GM20000 (cell line): ENCODE measurements around the gene TCTN2.

Source experiments
- DNase-seq: peaks from one replicate; pipeline ENCODE4 v3.0.0; 2012; ENCODE audit warnings: low spot score
- TF ChIP-seq, protein P1 (sequence below): IDR thresholded peaks from 2 replicates; pipeline ENCODE4 v1.5.1; 2012; ENCODE audit warnings: mild to moderate bottlenecking, control low read depth; ENCODE audit errors: extremely low read depth, missing control alignments

TCTN2 gene

DNA sequence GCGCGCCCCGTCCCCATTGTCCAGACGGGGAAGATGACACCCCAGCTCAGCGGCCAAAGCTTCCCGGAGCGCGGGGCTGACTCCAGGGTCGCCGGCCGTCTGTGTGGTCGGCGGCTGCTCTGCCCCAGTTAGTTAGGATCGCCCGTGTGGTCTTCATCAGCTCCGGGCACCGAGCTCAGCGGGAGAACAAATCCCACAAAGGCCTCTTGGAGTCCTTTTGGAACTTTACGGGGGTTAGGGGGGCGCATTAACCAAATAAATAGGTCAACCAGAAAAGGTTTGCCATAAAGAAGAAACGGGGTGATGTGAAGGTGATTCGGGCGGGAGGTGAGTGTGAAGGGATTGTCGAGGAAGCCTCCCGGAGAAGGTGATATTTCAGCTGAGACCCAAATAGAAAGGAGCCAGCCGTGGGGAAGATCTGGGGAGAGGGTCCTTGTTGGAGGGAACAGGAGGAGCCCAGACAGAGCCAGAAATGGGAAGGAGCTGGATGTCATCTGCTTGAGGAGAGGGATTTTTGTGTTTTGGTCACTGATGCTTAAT lies 41.9 kb downstream of the TCTN2 start:
- TF ChIP-seq, protein P1, sequence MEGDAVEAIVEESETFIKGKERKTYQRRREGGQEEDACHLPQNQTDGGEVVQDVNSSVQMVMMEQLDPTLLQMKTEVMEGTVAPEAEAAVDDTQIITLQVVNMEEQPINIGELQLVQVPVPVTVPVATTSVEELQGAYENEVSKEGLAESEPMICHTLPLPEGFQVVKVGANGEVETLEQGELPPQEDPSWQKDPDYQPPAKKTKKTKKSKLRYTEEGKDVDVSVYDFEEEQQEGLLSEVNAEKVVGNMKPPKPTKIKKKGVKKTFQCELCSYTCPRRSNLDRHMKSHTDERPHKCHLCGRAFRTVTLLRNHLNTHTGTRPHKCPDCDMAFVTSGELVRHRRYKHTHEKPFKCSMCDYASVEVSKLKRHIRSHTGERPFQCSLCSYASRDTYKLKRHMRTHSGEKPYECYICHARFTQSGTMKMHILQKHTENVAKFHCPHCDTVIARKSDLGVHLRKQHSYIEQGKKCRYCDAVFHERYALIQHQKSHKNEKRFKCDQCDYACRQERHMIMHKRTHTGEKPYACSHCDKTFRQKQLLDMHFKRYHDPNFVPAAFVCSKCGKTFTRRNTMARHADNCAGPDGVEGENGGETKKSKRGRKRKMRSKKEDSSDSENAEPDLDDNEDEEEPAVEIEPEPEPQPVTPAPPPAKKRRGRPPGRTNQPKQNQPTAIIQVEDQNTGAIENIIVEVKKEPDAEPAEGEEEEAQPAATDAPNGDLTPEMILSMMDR, result no peak
- DNase-seq, result no peak

DNA sequence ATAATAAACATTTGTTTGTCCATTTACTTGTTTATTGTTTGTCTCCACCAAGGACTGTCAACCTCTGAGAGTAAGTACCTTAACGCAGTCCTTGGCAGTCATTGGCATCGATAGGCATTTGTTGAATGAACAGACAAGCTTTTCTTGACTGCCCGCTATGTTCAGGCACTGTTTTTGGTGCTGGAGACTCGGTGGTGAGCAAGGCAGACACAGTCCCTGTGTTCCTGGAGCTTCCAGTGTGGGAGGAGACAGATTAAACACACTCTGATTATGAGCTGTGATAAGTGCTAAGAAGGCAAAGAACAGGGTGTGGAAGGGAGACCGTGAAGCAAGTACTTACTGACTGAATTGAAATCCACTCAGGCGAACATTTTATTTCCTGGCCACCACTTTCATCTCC lies 42.5 kb downstream of the TCTN2 start:
- TF ChIP-seq, protein P1, result no peak
- peak; percentile 28 for DNase-seq

DNA sequence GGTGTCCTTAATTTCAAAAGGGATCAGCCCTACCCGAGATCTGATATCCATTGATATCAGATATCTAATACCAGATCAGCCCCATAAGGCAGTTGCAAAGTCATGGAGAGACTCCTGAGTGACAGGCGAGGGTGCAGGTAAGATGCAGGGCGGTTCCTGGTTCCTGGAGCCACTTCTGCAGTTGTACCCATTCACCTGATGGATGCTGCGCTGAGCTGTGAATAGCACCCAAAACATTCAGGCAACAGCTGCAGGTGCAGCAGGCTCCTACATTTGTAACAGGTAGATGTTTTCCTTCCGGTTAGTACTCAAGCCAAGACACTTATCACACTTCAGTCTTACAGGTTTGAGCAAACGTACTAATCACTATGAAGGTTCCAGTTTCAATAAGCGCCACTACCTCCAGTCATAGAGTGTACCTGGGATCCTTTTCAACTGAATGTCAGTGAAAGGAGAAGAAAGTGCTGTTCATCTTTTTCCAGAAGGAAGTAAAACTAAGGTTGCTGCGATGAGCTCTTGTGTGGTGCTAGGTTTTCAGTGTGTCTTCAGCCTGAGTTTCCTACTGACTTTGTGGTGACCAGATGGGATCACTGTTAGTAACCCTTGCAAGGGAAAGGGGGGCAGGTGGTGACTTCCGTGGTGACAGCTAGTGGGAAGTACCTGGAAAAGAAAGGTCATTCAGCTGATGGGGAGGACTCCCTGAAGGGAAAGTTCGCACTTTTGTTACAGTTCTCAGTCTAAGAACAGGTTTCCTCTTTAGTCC lies 43.1 kb downstream of the TCTN2 start:
- TF ChIP-seq, protein P1, result no peak
- DNase-seq, result peak; percentile 58

DNA sequence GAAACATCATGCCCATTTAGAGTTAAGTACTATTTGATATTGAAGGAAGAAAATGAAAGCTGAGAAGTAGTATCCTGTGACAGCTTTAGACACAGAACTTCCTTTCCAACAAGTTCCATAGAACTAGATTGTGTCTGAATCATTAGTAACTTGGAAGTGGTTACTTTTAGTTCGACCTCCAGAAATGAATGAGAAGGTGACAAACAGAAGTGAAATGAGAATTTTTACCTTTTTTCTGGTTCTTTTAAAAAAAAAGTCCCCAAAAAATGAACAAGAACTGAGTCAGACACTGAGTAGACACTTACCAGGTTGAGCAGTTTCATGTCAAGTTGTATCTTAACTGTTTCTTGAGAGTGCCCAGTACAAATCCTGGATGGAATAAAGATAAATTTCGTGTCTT lies 44.3 kb downstream of the TCTN2 start:
- TF ChIP-seq, protein P1, result no peak
- peak; percentile 28 for DNase-seq

DNA sequence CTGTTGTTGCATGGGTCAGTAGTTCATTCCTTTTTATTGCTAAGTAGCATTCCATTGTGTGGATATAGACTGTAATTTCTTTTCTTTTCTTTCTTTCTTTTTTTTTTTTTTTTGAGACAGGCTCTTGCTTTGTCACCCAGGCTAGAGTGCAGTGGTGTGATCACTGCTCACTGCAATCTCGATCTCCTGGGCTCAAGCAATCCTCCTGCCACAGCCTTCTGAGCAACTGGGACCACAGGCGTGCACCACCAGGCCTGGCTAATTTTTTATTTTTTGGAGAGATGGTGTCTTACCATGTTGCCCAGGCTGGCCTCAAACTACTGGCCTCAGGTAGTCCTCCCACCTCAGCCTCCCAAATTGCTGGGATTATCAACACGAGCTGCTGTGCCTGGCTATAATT lies 46.4 kb downstream of the TCTN2 start:
- TF ChIP-seq, protein P1, result no peak
- no peak for DNase-seq

DNA sequence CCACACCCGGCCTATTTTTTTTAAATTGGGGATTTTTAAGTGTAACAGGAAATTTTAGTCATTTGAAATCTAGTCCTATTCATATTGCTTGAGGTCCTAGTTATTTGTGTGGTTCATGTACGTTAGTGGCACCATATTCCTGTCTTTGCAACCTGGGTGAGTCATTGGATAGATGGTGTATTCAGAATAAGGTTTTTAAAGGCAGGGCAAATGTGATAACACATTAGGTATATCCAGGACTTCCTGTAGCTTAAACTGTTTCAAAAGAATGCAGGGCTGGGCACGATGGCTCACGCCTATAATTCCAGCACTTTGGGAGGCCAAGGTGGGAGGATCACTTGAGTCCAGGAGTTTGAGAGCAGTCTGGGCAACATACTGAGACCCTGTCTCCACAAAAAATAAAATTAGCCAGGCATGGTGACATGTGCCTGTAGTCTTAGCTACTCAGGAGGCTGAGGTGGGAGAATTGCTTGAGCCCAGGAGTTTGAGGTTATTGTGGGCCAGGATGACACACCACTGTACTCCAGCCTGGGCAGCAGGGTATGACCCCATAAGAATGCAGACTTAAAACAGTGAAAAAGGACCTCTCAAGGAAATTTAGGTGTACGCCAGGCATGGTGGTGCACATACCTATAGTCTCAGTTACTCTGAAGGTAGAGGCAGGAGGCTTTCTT lies 49.4 kb downstream of the TCTN2 start:
- DNase-seq, result no peak
- TF ChIP-seq, protein P1, result no peak

DNA sequence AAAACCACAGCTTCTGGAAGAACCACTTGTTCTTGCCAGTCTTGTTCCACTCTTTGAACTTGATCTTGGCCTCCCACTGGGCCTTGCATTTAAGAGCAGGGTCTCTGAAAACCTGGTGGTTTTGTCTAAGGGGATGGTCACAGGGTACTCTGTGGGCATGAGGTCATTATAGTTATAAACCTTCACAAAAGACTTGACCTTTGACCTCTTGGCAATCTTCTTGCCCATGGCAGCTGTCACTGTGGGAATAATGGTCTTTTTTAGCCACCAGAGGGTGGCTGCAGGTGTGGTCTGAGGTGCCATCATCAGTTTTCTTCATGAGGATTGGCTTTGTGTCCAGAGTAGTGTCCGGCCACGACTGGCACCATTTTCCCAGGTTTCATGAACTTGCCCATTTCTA lies 50.3 kb downstream of the TCTN2 start:
- TF ChIP-seq, protein P1, result no peak
- no peak for DNase-seq
